HepG2 (cell line): ENCODE results near the gene BCAS3. TPM values are rescaled to one million over a fixed set of nuclear protein-coding genes. Genes with fewer than 3 reads are reported as not detected.

Experiments
- ATAC-seq: fragments of 200-7000 bp; cut with Tn5 transposase; 3 replicates; pipeline ENCODE4 v1.9.1; 2020; ENCODE audit warnings: mild to moderate bottlenecking, moderate library complexity
- BruUV-seq: library from RNA; stranded (reverse); fragments of 400-500 nt; replicated peaks from 2 replicates; lab custom pipeline; 2021; lab: Mats Ljungman, UMichigan
- CTCF ChIA-PET: fragments of 300-600 bp; formaldehyde crosslinking; extraction: SDS; loops from one replicate; lab custom pipeline; 2021; ENCODE audit warnings: low total read pairs, inconsistent platforms, low intra/inter-chr PET ratio; lab: Yijun Ruan, JAX
- POLR2A ChIA-PET: fragments of 350-600 bp; sonication (Branson Sonifier 250); formaldehyde crosslinking; loops from one replicate; lab custom pipeline; 2020; ENCODE audit warnings: antibody characterized with exemption, inconsistent platforms; lab: Yijun Ruan, JAX
- DNase-seq: peaks from one replicate; pipeline ENCODE4 v3.0.0-alpha.2; 2015; ENCODE audit warnings: low spot score
- FAIRE-seq: peaks from 3 replicates; lab custom pipeline; 2011; peaks lifted over from hg19 to GRCh38; lab: Jason Lieb, UNC
- H2AFZ ChIP-seq: one replicate; pipeline ENCODE4 v1.6.1; 2011; ENCODE audit warnings: low read length, inconsistent platforms
- H3K27ac ChIP-seq: fragments of 300-600 bp; 3 replicates; pipeline ENCODE4 v1.8.0; 2011; ENCODE audit warnings: mixed run types, mild to moderate bottlenecking, mixed read lengths, low read length, inconsistent platforms; ENCODE audit not compliant: insufficient read depth; ENCODE audit errors: extremely low read length
- H3K27me3 ChIP-seq, 2 experiments: fragments of 200-600 bp in 1 of 2; 2 replicates in 1 of 2; 3 replicates in 1 of 2; pipeline versions ENCODE4 v1.6.0 to v1.8.0; 2011; ENCODE audit warnings: low read length in 2 of 2, mild to moderate bottlenecking in 2 of 2, moderate library complexity in 2 of 2, inconsistent platforms in 1 of 2; ENCODE audit not compliant: insufficient read depth in 2 of 2, control insufficient read depth in 1 of 2
- H3K36me3 ChIP-seq, 2 experiments: fragments of 200-600 bp in 1 of 2; replicated peaks in 1 of 2; 2 replicates in 1 of 2; 3 replicates in 1 of 2; pipeline versions ENCODE4 v1.5.1 to v1.8.0; 2011; ENCODE audit warnings: low read length in 2 of 2, inconsistent platforms in 1 of 2; ENCODE audit not compliant: insufficient read depth in 2 of 2, control insufficient read depth in 1 of 2
- H3K4me1 ChIP-seq: 2 replicates; pipeline ENCODE4 v1.5.1; 2012; ENCODE audit warnings: low read length, inconsistent platforms; ENCODE audit not compliant: insufficient read depth
- H3K4me2 ChIP-seq: 2 replicates; pipeline ENCODE4 v1.6.0; 2011; ENCODE audit warnings: low read depth, low read length, inconsistent platforms
- H3K4me3 ChIP-seq, 3 experiments: fragments of 200-600 bp in 1 of 3; sonication (generic), shearing (Covaris generic) in 1 of 3; replicated peaks in 1 of 3; 2 replicates each; pipeline ENCODE4 v1.5.1; 2011 to 2016; ENCODE audit warnings: low read length in 3 of 3, inconsistent platforms in 2 of 3, low read depth in 2 of 3, mild to moderate bottlenecking in 2 of 3, control low read depth in 1 of 3, mixed read lengths in 1 of 3; ENCODE audit not compliant: insufficient read depth in 1 of 3
- H3K79me2 ChIP-seq: one replicate; pipeline ENCODE4 v1.6.1; 2011; ENCODE audit warnings: low read length, inconsistent platforms; ENCODE audit not compliant: insufficient read depth
- H3K9ac ChIP-seq: 2 replicates; pipeline ENCODE4 v1.6.0; 2011; ENCODE audit warnings: mild to moderate bottlenecking, low read depth, low read length, inconsistent platforms; ENCODE audit not compliant: insufficient read depth
- H3K9me3 ChIP-seq: 2 replicates; pipeline ENCODE4 v1.5.1; 2012; ENCODE audit warnings: mild to moderate bottlenecking, low read length
- H4K20me1 ChIP-seq: 2 replicates; pipeline ENCODE4 v1.6.0; 2011; ENCODE audit warnings: inconsistent platforms, mild to moderate bottlenecking, low read length, moderate library complexity; ENCODE audit not compliant: insufficient read depth
- ARID2 ChIP-seq: sonication (generic); formaldehyde crosslinking; IDR thresholded peaks from 2 replicates; pipeline ENCODE4 v1.8.1; 2022; ENCODE audit warnings: mild to moderate bottlenecking, missing genetic modification reagents, borderline replicate concordance
- EEA1 ChIP-seq: sonication (generic); formaldehyde crosslinking; IDR thresholded peaks from 2 replicates; pipeline ENCODE4 v1.5.1; 2020; ENCODE audit warnings: mild to moderate bottlenecking, missing genetic modification reagents, borderline replicate concordance
- HNF4A ChIP-seq: sonication (generic); formaldehyde crosslinking; IDR thresholded peaks from 2 replicates; pipeline ENCODE4 v1.4.0; 2020; ENCODE audit warnings: missing genetic modification reagents
- KDM6A ChIP-seq: IDR thresholded peaks from 2 replicates; pipeline ENCODE4 v1.6.1; 2016; ENCODE audit warnings: low read depth
- MLLT10 ChIP-seq: sonication (generic); formaldehyde crosslinking; IDR thresholded peaks from 2 replicates; pipeline ENCODE4 v1.4.0; 2020; ENCODE audit warnings: missing genetic modification reagents
- MYNN ChIP-seq: sonication (generic); formaldehyde crosslinking; IDR thresholded peaks from 2 replicates; pipeline ENCODE4 v1.4.0; 2020; ENCODE audit warnings: mild to moderate bottlenecking, low read depth, missing genetic modification reagents
- NR2C2 ChIP-seq: sonication (generic); formaldehyde crosslinking; IDR thresholded peaks from 2 replicates; pipeline ENCODE4 v1.4.0; 2020; ENCODE audit warnings: missing genetic modification reagents, mild to moderate bottlenecking, moderate library complexity, borderline replicate concordance
- NRL ChIP-seq: sonication (generic); formaldehyde crosslinking; IDR thresholded peaks from 2 replicates; pipeline ENCODE4 v1.5.0; 2020; ENCODE audit warnings: missing genetic modification reagents, mild to moderate bottlenecking, moderate library complexity, borderline replicate concordance
- U2AF1 ChIP-seq: fragments of 200-400 bp; formaldehyde crosslinking; optimal IDR thresholded peaks from 2 replicates; pipeline ENCODE3; 2017; ENCODE audit warnings: mild to moderate bottlenecking, low read depth, low read length
- ZBTB38 ChIP-seq: sonication (generic); formaldehyde crosslinking; IDR thresholded peaks from 2 replicates; pipeline ENCODE4 v1.5.1; 2020; ENCODE audit warnings: mild to moderate bottlenecking, missing genetic modification reagents
- ZKSCAN1 ChIP-seq: fragments of 150-350 bp; IDR thresholded peaks from 2 replicates; pipeline ENCODE4 v1.6.1; 2014; ENCODE audit warnings: low read length
- ZMYM4 ChIP-seq: sonication (generic); formaldehyde crosslinking; IDR thresholded peaks from 2 replicates; pipeline ENCODE4 v1.8.1; 2023; ENCODE audit warnings: mild to moderate bottlenecking, missing genetic modification reagents
- ZNF230 ChIP-seq: sonication (generic); formaldehyde crosslinking; IDR thresholded peaks from 2 replicates; pipeline ENCODE4 v1.4.0; 2020; ENCODE audit warnings: mild to moderate bottlenecking, missing genetic modification reagents
- ZNF34 ChIP-seq: sonication (generic); formaldehyde crosslinking; IDR thresholded peaks from 2 replicates; pipeline ENCODE4 v1.4.0; 2020; ENCODE audit warnings: mild to moderate bottlenecking, missing genetic modification reagents, borderline replicate concordance
- ZNF451 ChIP-seq: sonication (generic); formaldehyde crosslinking; IDR thresholded peaks from 2 replicates; pipeline ENCODE4 v1.5.0; 2020; ENCODE audit warnings: mild to moderate bottlenecking, missing genetic modification reagents
- ZNF543 ChIP-seq: sonication (generic); formaldehyde crosslinking; IDR thresholded peaks from 2 replicates; pipeline ENCODE4 v1.4.0; 2020; ENCODE audit warnings: mild to moderate bottlenecking, missing genetic modification reagents
- ZNF550 ChIP-seq: sonication (generic); formaldehyde crosslinking; IDR thresholded peaks from 2 replicates; pipeline ENCODE4 v1.4.0; 2020; ENCODE audit warnings: mild to moderate bottlenecking, missing genetic modification reagents, borderline replicate concordance
- ZNF75D ChIP-seq: sonication (generic); formaldehyde crosslinking; IDR thresholded peaks from 2 replicates; pipeline ENCODE4 v1.8.1; 2023; ENCODE audit warnings: missing genetic modification reagents, mild to moderate bottlenecking, borderline replicate concordance
- WGBS: methylation state at CpG from one replicate; pipeline ENCODE4 v1.1.6; 2017; ENCODE audit warnings: low lambda C conversion rate; 5-methylcytosine and 5-hydroxymethylcytosine counted together
- in situ Hi-C: cut with HindIII; loops from 2 replicates; pipeline ENCODE4 v1.10.0; 2017; ENCODE audit warnings: low pct_unique_long_range_greater_than_20kb; ENCODE audit not compliant: extremely low pct_ligation_motif_present
- intact Hi-C: fragments of 100-400 bp; cut with micrococcal nuclease; formaldehyde crosslinking; loops from one replicate; pipeline ENCODE4 v1.10.0; 2022; ENCODE audit not compliant: unreplicated experiment
- polyA plus RNA-seq, 8 experiments: library from polyadenylated mRNA; depleted of rRNA in 3 of 8; stranded (reverse) in 7 of 8; unstranded in 1 of 8; fragments of >200 nt; fragmentation: Illumina TruSeq in 4 of 8; extraction: Trizol in 4 of 8; gene quantifications; 2 replicates each; pipeline versions ENCODE4 v1.2.1 to v1.2.3, GENCODE V29; 2011 to 2016; ENCODE audit warnings: low read depth in 4 of 8, missing spikeins in 1 of 8, mixed read lengths in 1 of 8; ENCODE audit not compliant: insufficient read depth in 1 of 8
- total RNA-seq, 5 experiments: library from RNA; depleted of rRNA; stranded (reverse); fragments of >200 nt; fragmentation: Illumina TruSeq; extraction: Trizol; gene quantifications; 2 replicates each; pipeline ENCODE4 v1.2.3, GENCODE V29; 2016; ENCODE audit warnings: low read depth in 1 of 5
- TF ChIP-seq, protein P1 (sequence below): sonication (generic); formaldehyde crosslinking; IDR thresholded peaks from 2 replicates; pipeline ENCODE4 v1.5.0; 2020; ENCODE audit warnings: mild to moderate bottlenecking, missing genetic modification reagents
- TF ChIP-seq, protein P2 (sequence below): conservative IDR thresholded peaks from 2 replicates; pipeline ENCODE4 v1.6.1; 2018; ENCODE audit warnings: missing genetic modification reagents

Gene BCAS3
- total and polyA plus RNA-seq, 2 of the 13 experiments (the other 11 are each of a cell fraction or from before 2014, with no cell fraction given) = 10.7 to 11.2 TPM

GRCh38 chr17:61363601-61364462 is 686.2 kb downstream of the BCAS3 start (continued):
- no peak for TF ChIP-seq ZNF550 (CRISPR knock-in tag)
- TF ChIP-seq KDM6A (CRISPR knock-in tag) = peak; percentile 73
- TF ChIP-seq EEA1 (CRISPR knock-in tag) = no peak
- TF ChIP-seq MLLT10 (CRISPR knock-in tag) = no peak
- TF ChIP-seq ZMYM4 (CRISPR knock-in tag) = peak; percentile 75
- TF ChIP-seq, protein P1, sequence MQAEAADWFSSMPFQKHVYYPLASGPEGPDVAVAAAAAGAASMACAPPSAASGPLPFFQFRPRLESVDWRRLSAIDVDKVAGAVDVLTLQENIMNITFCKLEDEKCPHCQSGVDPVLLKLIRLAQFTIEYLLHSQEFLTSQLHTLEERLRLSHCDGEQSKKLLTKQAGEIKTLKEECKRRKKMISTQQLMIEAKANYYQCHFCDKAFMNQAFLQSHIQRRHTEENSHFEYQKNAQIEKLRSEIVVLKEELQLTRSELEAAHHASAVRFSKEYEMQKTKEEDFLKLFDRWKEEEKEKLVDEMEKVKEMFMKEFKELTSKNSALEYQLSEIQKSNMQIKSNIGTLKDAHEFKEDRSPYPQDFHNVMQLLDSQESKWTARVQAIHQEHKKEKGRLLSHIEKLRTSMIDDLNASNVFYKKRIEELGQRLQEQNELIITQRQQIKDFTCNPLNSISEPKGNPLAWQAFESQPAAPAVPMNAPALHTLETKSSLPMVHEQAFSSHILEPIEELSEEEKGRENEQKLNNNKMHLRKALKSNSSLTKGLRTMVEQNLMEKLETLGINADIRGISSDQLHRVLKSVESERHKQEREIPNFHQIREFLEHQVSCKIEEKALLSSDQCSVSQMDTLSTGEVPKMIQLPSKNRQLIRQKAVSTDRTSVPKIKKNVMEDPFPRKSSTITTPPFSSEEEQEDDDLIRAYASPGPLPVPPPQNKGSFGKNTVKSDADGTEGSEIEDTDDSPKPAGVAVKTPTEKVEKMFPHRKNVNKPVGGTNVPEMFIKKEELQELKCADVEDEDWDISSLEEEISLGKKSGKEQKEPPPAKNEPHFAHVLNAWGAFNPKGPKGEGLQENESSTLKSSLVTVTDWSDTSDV = no peak
- TF ChIP-seq ZNF75D = no peak
- 0 out of 2 replicates have a peak, but pooled peaks have one; percentile 9 for TF ChIP-seq ARID2 (CRISPR knock-in tag)

DNA sequence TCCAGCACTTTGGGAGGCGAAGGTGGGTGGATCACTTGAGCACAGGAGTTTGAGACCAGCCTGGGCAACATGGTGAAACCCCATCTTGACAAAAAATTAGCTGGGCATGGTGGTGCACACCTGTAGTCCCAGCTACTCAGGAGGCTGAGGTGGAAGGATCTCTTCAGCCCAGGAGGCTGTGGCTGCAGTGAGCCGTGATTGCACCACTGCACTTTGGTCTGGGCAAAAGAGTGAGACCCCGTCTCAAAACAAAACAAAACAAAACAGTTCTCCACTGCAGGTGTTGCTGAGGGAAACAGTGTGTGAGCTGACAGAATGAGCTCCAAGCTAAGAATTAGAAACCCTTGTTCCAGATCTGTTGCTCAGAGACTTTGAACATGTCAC is 686.8 kb downstream of the BCAS3 start:
- POLR2A ChIA-PET = interaction anchor here (1.6 to 6.3 kb wide), 7 partner anchors 8 to 48 kb away, joined by 5 to 56 read pairs (median 22); partner anchors contain the start of gene TBX2
- BruUV-seq = no TSS peak
- TF ChIP-seq MYNN = no peak
- no peak for TF ChIP-seq ZNF34 (CRISPR knock-in tag)
- no peak for TF ChIP-seq ZNF543 (CRISPR knock-in tag)
- TF ChIP-seq U2AF1 = peak; percentile 0
- peak; percentile 72 for TF ChIP-seq HNF4A (CRISPR knock-in tag)
- TF ChIP-seq ZNF451 (CRISPR knock-in tag) = no peak
- TF ChIP-seq ZNF230 (CRISPR knock-in tag) = no peak
- no peak for TF ChIP-seq ZBTB38
- TF ChIP-seq, protein P2, sequence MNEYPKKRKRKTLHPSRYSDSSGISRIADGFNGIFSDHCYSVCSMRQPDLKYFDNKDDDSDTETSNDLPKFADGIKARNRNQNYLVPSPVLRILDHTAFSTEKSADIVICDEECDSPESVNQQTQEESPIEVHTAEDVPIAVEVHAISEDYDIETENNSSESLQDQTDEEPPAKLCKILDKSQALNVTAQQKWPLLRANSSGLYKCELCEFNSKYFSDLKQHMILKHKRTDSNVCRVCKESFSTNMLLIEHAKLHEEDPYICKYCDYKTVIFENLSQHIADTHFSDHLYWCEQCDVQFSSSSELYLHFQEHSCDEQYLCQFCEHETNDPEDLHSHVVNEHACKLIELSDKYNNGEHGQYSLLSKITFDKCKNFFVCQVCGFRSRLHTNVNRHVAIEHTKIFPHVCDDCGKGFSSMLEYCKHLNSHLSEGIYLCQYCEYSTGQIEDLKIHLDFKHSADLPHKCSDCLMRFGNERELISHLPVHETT (CRISPR knock-in tag) = 0 out of 2 replicates have a peak, but pooled peaks have one; percentile 18
- no peak for TF ChIP-seq ZKSCAN1
- TF ChIP-seq NRL = 0 out of 2 replicates have a peak, but pooled peaks have one; percentile 38
- TF ChIP-seq NR2C2 = no peak

More for the DNA sequence above, 686.8 kb downstream of the BCAS3 start:
- DNase-seq (peak; percentile 23), ATAC-seq (no peak), FAIRE-seq (no peak)
- H3K79me2 ChIP-seq = no peaks in the 10 kb centered on the region
- WGBS = 35% methylated on average over 3 of the region's 3 CpGs
- H3K27ac ChIP-seq = peak overlapping the region; percentile 89
- H4K20me1 ChIP-seq = no peaks in the 10 kb centered on the region
- H3K36me3 ChIP-seq = no peaks in the 10 kb centered on the region
- in situ Hi-C loops (no loop called here), intact Hi-C loops (no loop called here)
- CTCF ChIA-PET = no interaction called here
- no peaks in the 10 kb centered on the region for H3K27me3 ChIP-seq
- peak overlapping the region; percentile 77 for H3K4me2 ChIP-seq
- no peaks in the 10 kb centered on the region for H3K9me3 ChIP-seq
- peaks cover 100% of the 10 kb centered on the region for H3K4me1 ChIP-seq
- 0 out of 6 replicates have a peak overlapping the region, but pooled peaks of 1 of the 3 experiments have one; percentile 46 for H3K4me3 ChIP-seq
- no peak overlapping the region for H2AFZ ChIP-seq
- peak overlapping the region; percentile 67 for H3K9ac ChIP-seq
